ENCODE measurements around the gene MOB3A. TPM values are rescaled to one million over a fixed set of nuclear protein-coding genes. Genes with fewer than 3 reads are reported as not detected.

Gene MOB3A
- total and polyA plus RNA-seq, 7 experiments from 2014 or later = 49.5 to 269 (median 114) TPM

DNA sequence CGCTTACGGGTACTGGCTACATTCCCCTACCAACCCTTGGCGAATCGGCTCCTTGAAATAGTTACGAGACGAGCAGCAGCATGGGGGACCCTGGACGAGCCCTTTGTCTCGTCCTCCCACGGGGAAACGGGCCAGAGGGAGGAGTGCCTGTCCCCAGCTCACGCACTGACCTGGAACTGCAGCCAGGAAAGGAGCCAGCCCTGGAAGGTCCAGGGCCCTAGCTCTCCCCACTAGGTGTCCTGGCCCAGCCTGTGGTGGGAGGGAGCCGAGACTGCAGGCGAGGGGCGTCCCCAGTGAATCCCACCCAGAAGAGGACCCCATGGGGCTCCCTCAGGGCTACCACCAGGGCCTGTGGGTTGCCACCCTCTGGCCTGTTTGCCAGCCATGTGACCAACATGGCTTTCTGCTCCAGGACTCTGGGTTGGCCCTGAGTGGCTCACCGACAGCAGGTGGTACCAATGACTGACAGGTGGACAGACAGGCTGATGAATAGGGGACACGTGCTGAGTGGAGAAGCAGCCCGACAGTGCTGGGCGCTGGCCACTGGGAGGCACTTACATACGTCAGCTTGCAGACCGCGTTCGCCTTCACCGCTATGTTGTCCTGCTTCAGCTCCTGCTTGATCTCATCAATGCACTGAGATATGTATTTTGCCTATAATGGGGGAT lies 42.1 kb upstream of the MOB3A start:
- no peak overlapping the region for H3K4me3 Mint-ChIP-seq
- H3K27me3 Mint-ChIP-seq = no peaks in the 10 kb centered on the region
- H3K9me3 ChIP-seq (ENCODE audit: control insufficient read depth in 2 of 3, low read length in 3 of 3) = no peaks in the 10 kb centered on the region
- no peak overlapping the region for H3K27ac ChIP-seq (ENCODE audit: low read depth, low read length)
- peaks cover 0 to 8% (median 5%) of the 10 kb centered on the region in 7 donors for H3K4me1 Mint-ChIP-seq
- H3K36me3 Mint-ChIP-seq = peaks cover 0 to 8% (median 2%) of the 10 kb centered on the region in 5 donors
- ChIA-PET CTCF (no interaction called here), POLR2A (no interaction called here)
- no peaks in the 10 kb centered on the region for H3K27me3 ChIP-seq (ENCODE audit: control insufficient read depth in 2 of 2, insufficient read depth in 2 of 2, low read length in 2 of 2)
- H3K9me3 Mint-ChIP-seq = no peaks in the 10 kb centered on the region
- intact Hi-C loops (cut with micrococcal nuclease) = no loop called here
- H3K36me3 ChIP-seq (ENCODE audit: control insufficient read depth in 2 of 3, insufficient read depth in 3 of 3, low read length in 3 of 3) = peaks cover 0 to 49% (median 7%) of the 10 kb centered on the region in 3 experiments
- no peak for ATAC-seq
- no peak for DNase-seq
- H3K4me3 ChIP-seq (ENCODE audit: low read length) = no peak overlapping the region
- H3K27ac Mint-ChIP-seq = no peak overlapping the region
- no peaks in the 10 kb centered on the region for H3K4me1 ChIP-seq (ENCODE audit: control insufficient read depth in 2 of 2, insufficient read depth in 2 of 2, low read length in 2 of 2)

DNA sequence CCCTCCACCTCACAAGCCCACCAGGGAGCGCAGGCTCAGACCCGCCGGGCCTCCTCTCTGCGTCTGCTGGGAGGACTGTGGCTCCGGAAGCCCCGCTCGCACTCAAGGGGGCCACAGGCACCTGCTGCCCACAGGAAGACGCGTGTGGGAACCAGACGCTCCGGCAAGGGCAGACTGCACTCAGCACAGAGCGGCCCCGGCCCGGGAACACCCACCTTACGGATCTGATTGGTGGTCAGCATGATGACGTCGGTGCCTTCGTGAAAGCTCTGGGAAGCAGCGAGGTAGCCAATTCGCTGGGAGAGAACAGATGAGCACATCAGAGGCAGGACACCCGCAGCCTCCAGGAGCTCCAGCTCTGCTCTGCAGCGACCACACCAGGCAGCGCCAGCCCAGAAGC lies 40.7 kb upstream of the MOB3A start:
- intact Hi-C loops (cut with micrococcal nuclease) = no loop called here
- Histone ChIP-seq H3K4me3 (ENCODE audit: low read length) (no peak overlapping the region), H3K27me3 (ENCODE audit: control insufficient read depth in 2 of 2, insufficient read depth in 2 of 2, low read length in 2 of 2) (no peaks in the 10 kb centered on the region), H3K27ac (ENCODE audit: low read depth, low read length) (no peak overlapping the region), H3K9me3 (ENCODE audit: control insufficient read depth in 2 of 3, low read length in 3 of 3) (no peaks in the 10 kb centered on the region), H3K4me1 (ENCODE audit: control insufficient read depth in 2 of 2, insufficient read depth in 2 of 2, low read length in 2 of 2) (no peaks in the 10 kb centered on the region), H3K36me3 (ENCODE audit: control insufficient read depth in 2 of 3, insufficient read depth in 3 of 3, low read length in 3 of 3) (peaks cover 0 to 60% (median 7%) of the 10 kb centered on the region in 3 experiments)
- DNase-seq (no peak), ATAC-seq (no peak)
- H3K36me3 Mint-ChIP-seq = peaks cover 0 to 14% (median 3%) of the 10 kb centered on the region in 5 donors
- POLR2A ChIA-PET = interaction anchor here (0.6 to 0.7 kb wide), 3 partner anchors 12 to 634 kb away, joined by 3 to 5 read pairs (median 3); no protein-coding TSS in a partner anchor
- CTCF ChIA-PET = no interaction called here
- H3K27me3 Mint-ChIP-seq = no peaks in the 10 kb centered on the region
- H3K27ac Mint-ChIP-seq = no peak overlapping the region
- H3K9me3 Mint-ChIP-seq = no peaks in the 10 kb centered on the region
- no peak overlapping the region for H3K4me3 Mint-ChIP-seq
- H3K4me1 Mint-ChIP-seq = peaks cover 0 to 9% (median 4%) of the 10 kb centered on the region in 7 donors

DNA sequence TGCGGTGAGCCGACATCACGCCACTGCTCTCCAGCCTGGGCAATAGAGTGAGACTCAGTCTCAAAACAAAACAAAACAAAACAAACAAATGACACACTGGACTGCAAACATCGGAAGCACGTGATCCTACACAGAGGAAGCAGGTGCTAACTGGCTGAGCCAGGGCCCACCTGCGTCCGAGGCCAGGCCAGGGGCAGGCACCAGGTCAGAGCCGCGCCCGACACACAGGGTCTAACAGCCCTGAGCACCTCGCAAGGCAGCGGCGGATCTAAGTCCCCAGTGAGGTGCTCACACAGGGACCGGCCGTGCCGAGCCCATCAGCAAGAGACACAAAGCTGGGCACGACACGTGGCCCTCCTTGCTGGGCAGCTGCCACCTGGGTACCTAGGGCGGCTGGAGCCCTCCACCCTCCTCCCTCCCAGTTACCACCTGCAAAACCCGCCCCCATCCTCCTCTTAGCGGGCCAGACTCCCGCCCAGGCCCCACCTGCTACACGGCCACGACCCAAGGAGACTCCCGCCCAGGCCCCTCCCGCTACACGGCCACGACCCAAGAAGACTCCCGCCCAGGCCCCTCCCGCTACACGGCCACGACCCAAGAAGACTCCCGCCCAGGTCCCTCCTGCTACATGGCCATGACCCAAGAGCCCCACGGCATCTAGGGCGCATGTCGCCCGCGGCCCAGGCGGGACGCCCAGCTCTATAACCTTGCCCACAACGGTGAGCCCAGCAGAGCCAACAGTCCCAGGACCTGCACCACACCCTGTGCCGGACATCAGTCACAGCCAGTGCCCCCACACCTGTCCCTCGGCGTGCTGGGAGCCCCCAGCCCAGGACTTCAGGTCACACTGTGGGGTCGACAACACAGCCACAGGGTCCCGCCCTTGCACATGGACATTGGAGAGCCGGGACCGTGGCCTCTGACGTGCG lies 39.6 kb upstream of the MOB3A start:
- H3K27ac ChIP-seq (ENCODE audit: low read depth, low read length) = no peak overlapping the region
- H3K4me3 Mint-ChIP-seq = no peak overlapping the region
- H3K4me1 Mint-ChIP-seq = peaks cover 0 to 9% (median 0%) of the 10 kb centered on the region in 7 donors
- ChIA-PET CTCF (interaction anchor here (0.5 kb wide), 1 partner anchor 108 kb away, joined by 3 read pairs; no protein-coding TSS in a partner anchor), POLR2A (interaction anchor here (0.7 kb wide), 1 partner anchor 13 kb away, joined by 3 read pairs; no protein-coding TSS in a partner anchor)
- H3K9me3 ChIP-seq (ENCODE audit: control insufficient read depth in 2 of 3, low read length in 3 of 3) = no peaks in the 10 kb centered on the region
- H3K36me3 ChIP-seq (ENCODE audit: control insufficient read depth in 2 of 3, insufficient read depth in 3 of 3, low read length in 3 of 3) = peaks cover 0 to 68% (median 7%) of the 10 kb centered on the region in 3 experiments
- no peaks in the 10 kb centered on the region for H3K4me1 ChIP-seq (ENCODE audit: control insufficient read depth in 2 of 2, insufficient read depth in 2 of 2, low read length in 2 of 2)
- no peak overlapping the region for H3K4me3 ChIP-seq (ENCODE audit: low read length)
- H3K27me3 Mint-ChIP-seq = no peaks in the 10 kb centered on the region
- ATAC-seq (no peak), DNase-seq (no peak)
- no peaks in the 10 kb centered on the region for H3K27me3 ChIP-seq (ENCODE audit: control insufficient read depth in 2 of 2, insufficient read depth in 2 of 2, low read length in 2 of 2)
- H3K36me3 Mint-ChIP-seq = peaks cover 0 to 14% (median 3%) of the 10 kb centered on the region in 5 donors
- intact Hi-C loops (cut with micrococcal nuclease) = no loop called here
- H3K9me3 Mint-ChIP-seq = no peaks in the 10 kb centered on the region
- no peak overlapping the region for H3K27ac Mint-ChIP-seq

DNA sequence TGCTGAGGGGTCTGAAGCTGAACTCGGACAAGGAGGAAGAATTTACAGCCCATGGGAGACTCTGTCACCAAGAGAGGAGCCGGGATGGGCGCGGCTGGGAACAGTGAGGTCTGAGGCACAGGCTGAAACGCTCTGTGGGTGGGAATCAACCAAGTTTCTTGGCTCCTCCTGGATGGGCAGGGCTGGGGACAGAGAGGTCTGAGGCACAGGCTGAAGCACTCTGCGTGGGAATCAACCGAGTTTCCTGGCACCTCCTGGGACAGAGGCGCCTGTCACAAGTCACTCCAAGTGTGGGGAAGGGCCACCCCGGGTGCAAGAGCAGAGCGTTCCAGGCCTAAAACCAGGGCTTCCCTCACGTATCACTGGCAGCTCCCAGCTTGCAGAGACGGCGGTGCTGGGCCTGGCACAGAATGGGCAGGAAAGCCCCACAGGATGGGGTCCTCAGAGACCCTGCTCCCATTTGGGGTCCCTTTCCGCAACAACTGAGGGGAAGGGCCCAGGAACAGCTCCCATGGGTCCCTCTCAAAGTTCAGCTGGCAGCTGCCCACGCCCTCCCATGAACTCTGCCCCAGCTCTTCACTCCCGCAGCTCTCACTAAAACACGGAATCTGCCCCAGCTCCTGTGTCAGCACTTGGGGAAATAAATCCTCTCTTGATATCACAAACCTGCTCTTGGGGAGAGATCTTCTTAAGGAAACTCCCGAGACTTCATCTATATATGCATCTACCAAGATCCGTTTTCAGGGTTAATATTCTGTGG lies 36.8 kb upstream of the MOB3A start:
- intact Hi-C loops (cut with micrococcal nuclease) = no loop called here
- H3K27me3 Mint-ChIP-seq = no peaks in the 10 kb centered on the region

DNA sequence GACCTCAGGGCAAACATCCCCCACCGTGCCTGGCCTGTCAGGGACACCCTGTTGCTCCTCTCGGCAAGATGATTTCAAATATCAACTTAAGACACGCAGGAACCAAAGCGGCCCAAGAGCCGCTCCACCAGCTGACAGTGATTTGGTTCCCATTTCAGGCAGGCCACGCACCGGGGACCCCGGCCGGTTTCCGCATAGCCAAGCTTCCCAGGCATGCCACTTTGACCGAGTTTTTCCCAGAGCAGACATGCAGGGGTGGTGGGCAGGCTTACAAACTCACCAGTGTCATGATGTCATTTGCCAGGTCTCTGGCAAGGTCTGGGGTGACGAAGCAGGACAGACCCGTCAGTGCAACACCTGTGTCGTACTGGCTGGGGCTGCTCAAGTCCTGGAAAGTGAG lies 36.1 kb upstream of the MOB3A start:
- peaks cover 0 to 15% (median 4%) of the 10 kb centered on the region in 5 donors for H3K36me3 Mint-ChIP-seq
- Histone ChIP-seq H3K27me3 (ENCODE audit: control insufficient read depth in 2 of 2, insufficient read depth in 2 of 2, low read length in 2 of 2) (no peaks in the 10 kb centered on the region), H3K4me1 (ENCODE audit: control insufficient read depth in 2 of 2, insufficient read depth in 2 of 2, low read length in 2 of 2) (no peaks in the 10 kb centered on the region), H3K9me3 (ENCODE audit: control insufficient read depth in 2 of 3, low read length in 3 of 3) (no peaks in the 10 kb centered on the region), H3K27ac (ENCODE audit: low read depth, low read length) (no peak overlapping the region), H3K4me3 (ENCODE audit: low read length) (no peak overlapping the region), H3K36me3 (ENCODE audit: control insufficient read depth in 2 of 3, insufficient read depth in 3 of 3, low read length in 3 of 3) (peaks cover 0 to 72% (median 10%) of the 10 kb centered on the region in 3 experiments)
- CTCF ChIA-PET = no interaction called here
- H3K9me3 Mint-ChIP-seq = no peaks in the 10 kb centered on the region
- DNase-seq (no peak), ATAC-seq (no peak)
- H3K4me3 Mint-ChIP-seq = no peak overlapping the region
- peaks cover 0 to 6% (median 0%) of the 10 kb centered on the region in 7 donors for H3K4me1 Mint-ChIP-seq
- POLR2A ChIA-PET = interaction anchor here (0.6 kb wide), 1 partner anchor 1049 kb away, joined by 3 read pairs; no protein-coding TSS in a partner anchor
- intact Hi-C loops (cut with micrococcal nuclease) = no loop called here
- H3K27me3 Mint-ChIP-seq = no peaks in the 10 kb centered on the region
- H3K27ac Mint-ChIP-seq = no peak overlapping the region

More for the DNA sequence above, 36.8 kb upstream of the MOB3A start:
- H3K9me3 Mint-ChIP-seq = no peaks in the 10 kb centered on the region
- Histone ChIP-seq H3K36me3 (ENCODE audit: control insufficient read depth in 2 of 3, insufficient read depth in 3 of 3, low read length in 3 of 3) (peaks cover 0 to 71% (median 13%) of the 10 kb centered on the region in 3 experiments), H3K27me3 (ENCODE audit: control insufficient read depth in 2 of 2, insufficient read depth in 2 of 2, low read length in 2 of 2) (no peaks in the 10 kb centered on the region), H3K4me3 (ENCODE audit: low read length) (no peak overlapping the region), H3K4me1 (ENCODE audit: control insufficient read depth in 2 of 2, insufficient read depth in 2 of 2, low read length in 2 of 2) (no peaks in the 10 kb centered on the region), H3K9me3 (ENCODE audit: control insufficient read depth in 2 of 3, low read length in 3 of 3) (no peaks in the 10 kb centered on the region), H3K27ac (ENCODE audit: low read depth, low read length) (no peak overlapping the region)
- H3K27ac Mint-ChIP-seq = peak overlapping the region in 2 of 9 donors; percentile 32 to 67
- no peak overlapping the region for H3K4me3 Mint-ChIP-seq
- DNase-seq (no peak), ATAC-seq (no peak)
- CTCF ChIA-PET = no interaction called here
- H3K4me1 Mint-ChIP-seq = peaks cover 0 to 6% (median 0%) of the 10 kb centered on the region in 7 donors
- POLR2A ChIA-PET = interaction anchor here (0.6 kb wide), 2 partner anchors 76 to 1049 kb away, joined by 3 read pairs; no protein-coding TSS in a partner anchor
- peaks cover 0 to 11% (median 4%) of the 10 kb centered on the region in 5 donors for H3K36me3 Mint-ChIP-seq
